ENCODE results near the gene TMEM250. TPM values are rescaled to one million over a fixed set of nuclear protein-coding genes. Genes with fewer than 3 reads are reported as not detected.
A peak's percentile ranks its signal among the peaks of the same experiment; 100 is the strongest.

The TMEM250 gene
- total and polyA plus RNA-seq, 9 of the 15 experiments (the other 6 are each of a cell fraction or from before 2014, with no cell fraction given): 0.32 to 44.6 (median 12.2) TPM

DNA sequence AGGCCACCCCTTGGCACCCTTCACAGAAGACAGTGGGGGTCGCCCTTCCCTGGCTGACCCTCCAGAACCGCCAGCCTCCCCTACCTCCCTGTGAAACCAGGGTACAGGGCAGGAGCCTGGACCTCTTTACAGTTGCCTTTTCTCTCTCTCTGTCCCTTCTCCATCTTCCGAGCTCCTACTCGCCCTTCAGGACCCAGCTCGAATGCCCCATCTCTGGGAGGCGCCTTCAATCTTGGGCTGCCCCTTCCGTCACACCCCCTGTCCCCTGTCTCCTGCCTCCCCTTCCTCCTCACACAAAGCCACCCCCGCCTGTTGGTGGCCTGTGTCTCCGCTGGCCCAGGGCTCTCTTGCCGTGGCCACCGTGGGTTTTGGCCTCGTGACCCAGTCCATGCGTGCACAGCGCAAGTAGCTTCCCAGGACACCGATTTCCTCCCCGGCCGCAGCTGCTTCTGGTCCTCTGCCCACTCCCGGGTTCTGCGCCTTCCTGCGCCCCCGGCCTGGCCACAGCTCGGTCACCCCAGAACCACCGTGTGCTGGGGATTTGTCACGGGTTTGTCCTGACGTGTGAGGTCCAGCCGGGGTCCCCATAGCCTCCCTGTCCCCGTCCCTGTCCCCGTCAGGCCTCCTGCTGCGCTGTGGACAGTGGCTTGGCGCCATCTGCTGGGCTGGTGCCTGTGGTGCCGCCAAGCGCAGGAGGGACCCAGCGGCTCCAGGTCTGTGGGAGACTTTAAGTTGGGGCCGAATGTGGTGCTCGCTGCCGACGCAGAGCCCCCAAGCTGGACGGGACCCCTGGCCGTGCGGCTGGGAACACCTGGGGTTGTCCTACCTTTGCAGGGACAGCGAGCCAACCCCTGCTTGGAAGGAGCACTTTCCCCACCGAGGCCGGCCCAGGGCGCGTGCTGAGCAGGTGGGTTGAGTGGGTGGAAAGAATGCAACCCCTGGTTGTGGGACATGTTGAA, 4.0 kb upstream of the TMEM250 start (continued):
- TF ChIP-seq, protein P1, sequence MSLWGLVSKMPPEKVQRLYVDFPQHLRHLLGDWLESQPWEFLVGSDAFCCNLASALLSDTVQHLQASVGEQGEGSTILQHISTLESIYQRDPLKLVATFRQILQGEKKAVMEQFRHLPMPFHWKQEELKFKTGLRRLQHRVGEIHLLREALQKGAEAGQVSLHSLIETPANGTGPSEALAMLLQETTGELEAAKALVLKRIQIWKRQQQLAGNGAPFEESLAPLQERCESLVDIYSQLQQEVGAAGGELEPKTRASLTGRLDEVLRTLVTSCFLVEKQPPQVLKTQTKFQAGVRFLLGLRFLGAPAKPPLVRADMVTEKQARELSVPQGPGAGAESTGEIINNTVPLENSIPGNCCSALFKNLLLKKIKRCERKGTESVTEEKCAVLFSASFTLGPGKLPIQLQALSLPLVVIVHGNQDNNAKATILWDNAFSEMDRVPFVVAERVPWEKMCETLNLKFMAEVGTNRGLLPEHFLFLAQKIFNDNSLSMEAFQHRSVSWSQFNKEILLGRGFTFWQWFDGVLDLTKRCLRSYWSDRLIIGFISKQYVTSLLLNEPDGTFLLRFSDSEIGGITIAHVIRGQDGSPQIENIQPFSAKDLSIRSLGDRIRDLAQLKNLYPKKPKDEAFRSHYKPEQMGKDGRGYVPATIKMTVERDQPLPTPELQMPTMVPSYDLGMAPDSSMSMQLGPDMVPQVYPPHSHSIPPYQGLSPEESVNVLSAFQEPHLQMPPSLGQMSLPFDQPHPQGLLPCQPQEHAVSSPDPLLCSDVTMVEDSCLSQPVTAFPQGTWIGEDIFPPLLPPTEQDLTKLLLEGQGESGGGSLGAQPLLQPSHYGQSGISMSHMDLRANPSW (CRISPR knock-in tag; IDR thresholded peaks at IDR 0.05): no peak
- TF ChIP-seq ZNF830 (CRISPR knock-in tag; IDR thresholded peaks at IDR 0.05) (0 out of 2 replicates have a peak, but pooled peaks have one; percentile 71), ZNF263 (CRISPR knock-in tag; IDR thresholded peaks at IDR 0.05; ENCODE audit: borderline replicate concordance) (peak; percentile 20; the same call in 1 of the 2 replicates), RUNX1 (IDR thresholded peaks at IDR 0.05; ENCODE audit: low read depth) (peak; percentile 12; the same call in 1 of the 2 replicates), NFE2 (IDR thresholded peaks at IDR 0.05; ENCODE audit: low read depth) (no peak), BHLHE40 (IDR thresholded peaks at IDR 0.05; ENCODE audit: low read length) (peak; percentile 5; the same call in 1 of the 2 replicates), TCF7 (IDR thresholded peaks at IDR 0.05; ENCODE audit: borderline replicate concordance) (peak; percentile 44; the same call in 1 of the 2 replicates), TOE1 (IDR thresholded peaks at IDR 0.05; ENCODE audit: borderline replicate concordance) (0 out of 2 replicates have a peak, but pooled peaks have one; percentile 45), TOE1 (CRISPR knock-in tag; IDR thresholded peaks at IDR 0.05; ENCODE audit: borderline replicate concordance, low read depth) (no peak), TBP (optimal IDR thresholded peaks at IDR 0.05; ENCODE audit: low read depth, low read length) (peak; percentile 25), POLR2G (IDR thresholded peaks at IDR 0.05; ENCODE audit: low read depth, low read length) (peak; percentile 28; the same call in 1 of the 2 replicates), EP400 (IDR thresholded peaks at IDR 0.05) (no peak), CREB1 (IDR thresholded peaks at IDR 0.05) (peak; percentile 14; the same call in 1 of the 2 replicates), CREB1 (CRISPR knock-in tag; IDR thresholded peaks at IDR 0.05) (peak; percentile 56), LCOR (CRISPR knock-in tag; IDR thresholded peaks at IDR 0.05) (peak; percentile 42; the same call in 1 of the 2 replicates)
- TF ChIP-seq, protein P2, sequence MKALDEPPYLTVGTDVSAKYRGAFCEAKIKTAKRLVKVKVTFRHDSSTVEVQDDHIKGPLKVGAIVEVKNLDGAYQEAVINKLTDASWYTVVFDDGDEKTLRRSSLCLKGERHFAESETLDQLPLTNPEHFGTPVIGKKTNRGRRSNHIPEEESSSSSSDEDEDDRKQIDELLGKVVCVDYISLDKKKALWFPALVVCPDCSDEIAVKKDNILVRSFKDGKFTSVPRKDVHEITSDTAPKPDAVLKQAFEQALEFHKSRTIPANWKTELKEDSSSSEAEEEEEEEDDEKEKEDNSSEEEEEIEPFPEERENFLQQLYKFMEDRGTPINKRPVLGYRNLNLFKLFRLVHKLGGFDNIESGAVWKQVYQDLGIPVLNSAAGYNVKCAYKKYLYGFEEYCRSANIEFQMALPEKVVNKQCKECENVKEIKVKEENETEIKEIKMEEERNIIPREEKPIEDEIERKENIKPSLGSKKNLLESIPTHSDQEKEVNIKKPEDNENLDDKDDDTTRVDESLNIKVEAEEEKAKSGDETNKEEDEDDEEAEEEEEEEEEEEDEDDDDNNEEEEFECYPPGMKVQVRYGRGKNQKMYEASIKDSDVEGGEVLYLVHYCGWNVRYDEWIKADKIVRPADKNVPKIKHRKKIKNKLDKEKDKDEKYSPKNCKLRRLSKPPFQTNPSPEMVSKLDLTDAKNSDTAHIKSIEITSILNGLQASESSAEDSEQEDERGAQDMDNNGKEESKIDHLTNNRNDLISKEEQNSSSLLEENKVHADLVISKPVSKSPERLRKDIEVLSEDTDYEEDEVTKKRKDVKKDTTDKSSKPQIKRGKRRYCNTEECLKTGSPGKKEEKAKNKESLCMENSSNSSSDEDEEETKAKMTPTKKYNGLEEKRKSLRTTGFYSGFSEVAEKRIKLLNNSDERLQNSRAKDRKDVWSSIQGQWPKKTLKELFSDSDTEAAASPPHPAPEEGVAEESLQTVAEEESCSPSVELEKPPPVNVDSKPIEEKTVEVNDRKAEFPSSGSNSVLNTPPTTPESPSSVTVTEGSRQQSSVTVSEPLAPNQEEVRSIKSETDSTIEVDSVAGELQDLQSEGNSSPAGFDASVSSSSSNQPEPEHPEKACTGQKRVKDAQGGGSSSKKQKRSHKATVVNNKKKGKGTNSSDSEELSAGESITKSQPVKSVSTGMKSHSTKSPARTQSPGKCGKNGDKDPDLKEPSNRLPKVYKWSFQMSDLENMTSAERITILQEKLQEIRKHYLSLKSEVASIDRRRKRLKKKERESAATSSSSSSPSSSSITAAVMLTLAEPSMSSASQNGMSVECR (CRISPR knock-in tag; IDR thresholded peaks at IDR 0.05): no peak; the same call in 1 of the 2 replicates
- TF ChIP-seq, protein P3, sequence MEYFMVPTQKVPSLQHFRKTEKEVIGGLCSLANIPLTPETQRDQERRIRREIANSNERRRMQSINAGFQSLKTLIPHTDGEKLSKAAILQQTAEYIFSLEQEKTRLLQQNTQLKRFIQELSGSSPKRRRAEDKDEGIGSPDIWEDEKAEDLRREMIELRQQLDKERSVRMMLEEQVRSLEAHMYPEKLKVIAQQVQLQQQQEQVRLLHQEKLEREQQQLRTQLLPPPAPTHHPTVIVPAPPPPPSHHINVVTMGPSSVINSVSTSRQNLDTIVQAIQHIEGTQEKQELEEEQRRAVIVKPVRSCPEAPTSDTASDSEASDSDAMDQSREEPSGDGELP (CRISPR knock-in tag; IDR thresholded peaks at IDR 0.05; ENCODE audit: borderline replicate concordance): peak; percentile 69; the same call in 1 of the 2 replicates
